GM21423 (cell line): ENCODE results near the gene TLDC2.
"Not testable (repeated sequence)": the region's sequence is repeated elsewhere in the genome, so short reads cannot be mapped to it uniquely, and the experiment has no call there.

ENCODE experiments used
- ATAC-seq: cut with Tn5 transposase; IDR thresholded peaks from one replicate; pipeline ENCODE4 v1.9.1; 2021; ENCODE audit warnings: mild to moderate bottlenecking, moderate library complexity; ENCODE audit not compliant: unreplicated experiment

The TLDC2 gene

GRCh38 chr20:36875702-36876472, at the start of gene TLDC2:
TLDC2 (plus strand) TSS chr20:36876138; CDS start chr20:36876175, 37 bp downstream.
- ATAC-seq, result no peak

GRCh38 chr20:36826554-36827244, 49.2 kb upstream of the TLDC2 start:
- ATAC-seq, result no peak

DNA sequence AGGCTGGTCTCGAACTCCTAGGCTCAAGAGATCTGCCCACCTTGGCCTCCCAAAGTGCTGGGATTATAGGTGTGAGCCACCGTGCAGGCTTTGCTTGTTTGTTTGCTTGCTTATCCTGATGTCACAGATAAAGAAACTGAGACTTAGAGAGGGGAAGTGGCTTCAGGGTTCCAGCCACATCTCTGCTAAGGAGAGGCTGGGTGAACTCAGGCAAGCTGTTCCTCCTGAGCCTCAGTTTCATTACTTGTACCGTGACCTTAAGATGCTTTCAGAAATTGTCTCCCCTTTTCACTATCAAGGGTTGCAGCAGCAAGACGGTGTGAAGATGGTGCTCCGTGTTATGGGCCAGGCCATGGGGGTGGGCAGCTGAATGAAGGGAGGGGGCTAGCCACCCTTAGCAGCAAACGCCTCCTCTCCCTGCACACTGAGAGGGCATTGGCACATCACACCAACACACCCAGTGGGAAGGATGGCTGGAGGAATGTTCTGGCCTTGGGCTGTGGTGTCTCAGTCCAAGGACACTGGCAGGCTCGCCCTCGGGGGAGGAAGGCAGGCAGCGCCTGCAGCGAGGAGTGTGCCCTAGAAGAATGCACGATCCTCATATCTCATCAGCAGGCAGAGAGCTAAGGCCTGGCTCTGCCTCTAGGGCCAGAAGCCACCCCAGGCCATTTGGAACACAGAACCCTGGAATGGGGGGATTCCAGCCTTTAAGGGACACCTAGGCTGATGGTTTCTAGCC, 48.2 kb upstream of the TLDC2 start:
- peak; percentile 89 for ATAC-seq

- no peak for ATAC-seq
These were observed 44.9 kb upstream of the TLDC2 start for GRCh38 chr20:36830791-36831691.

GRCh38 chr20:36832791-36833190, 43.1 kb upstream of the TLDC2 start:
- ATAC-seq, result no peak

DNA sequence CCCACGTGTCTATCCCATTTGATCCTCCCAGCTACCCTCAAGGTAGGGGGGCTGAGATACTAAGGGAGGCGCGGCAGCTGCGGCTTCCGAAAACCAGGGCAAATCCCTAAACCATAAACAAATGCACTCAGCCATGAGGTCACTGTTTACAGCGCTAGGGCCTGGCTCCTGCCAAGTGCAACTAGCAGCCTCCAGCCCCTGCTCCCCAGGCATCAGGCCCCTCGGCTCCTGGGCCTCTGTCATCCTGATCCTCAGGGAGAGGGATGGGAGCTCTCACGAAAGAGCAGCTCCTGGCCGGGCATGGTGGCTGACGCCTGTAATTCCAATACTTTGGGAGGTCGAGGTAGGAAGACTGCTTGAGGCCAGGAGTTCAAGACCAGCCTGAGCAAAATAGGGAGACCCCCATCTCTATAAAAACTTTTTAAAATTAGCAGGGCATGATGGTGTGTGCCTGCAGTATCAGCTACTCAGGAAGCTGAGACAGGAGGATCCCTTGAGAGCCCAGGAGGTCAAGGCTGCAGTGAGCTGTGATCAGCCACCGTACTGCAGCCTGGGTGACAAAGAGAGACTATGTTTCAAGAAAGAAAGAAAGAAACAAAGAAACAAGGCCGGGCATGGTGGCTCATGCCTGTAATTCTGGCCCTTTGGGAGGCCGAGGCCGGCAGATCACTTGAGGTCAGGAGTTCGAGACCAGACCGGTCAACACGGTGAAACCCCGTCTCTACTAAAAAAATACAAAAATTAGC, 42.5 kb upstream of the TLDC2 start:
- ATAC-seq, result no peak

DNA sequence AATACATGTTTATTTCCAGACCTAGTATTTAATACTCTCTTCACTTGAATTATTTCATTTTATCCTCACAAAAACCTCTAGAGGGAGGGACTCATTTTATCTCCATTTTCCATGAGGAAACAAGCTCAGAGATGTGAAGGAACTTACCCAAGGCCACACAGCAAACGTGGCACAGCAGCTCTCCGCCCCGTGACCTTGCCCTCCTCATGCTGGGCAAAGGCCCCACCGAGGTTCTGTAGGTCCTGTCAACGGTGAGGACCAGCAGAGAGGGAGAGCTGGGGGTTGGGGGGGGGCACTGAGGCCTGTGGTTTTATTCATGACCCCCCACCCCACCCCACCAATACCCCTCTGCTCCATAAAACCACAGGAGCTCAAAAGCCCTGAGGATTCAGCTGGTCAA, 40.9 kb upstream of the TLDC2 start:
- ATAC-seq, result no peak

DNA sequence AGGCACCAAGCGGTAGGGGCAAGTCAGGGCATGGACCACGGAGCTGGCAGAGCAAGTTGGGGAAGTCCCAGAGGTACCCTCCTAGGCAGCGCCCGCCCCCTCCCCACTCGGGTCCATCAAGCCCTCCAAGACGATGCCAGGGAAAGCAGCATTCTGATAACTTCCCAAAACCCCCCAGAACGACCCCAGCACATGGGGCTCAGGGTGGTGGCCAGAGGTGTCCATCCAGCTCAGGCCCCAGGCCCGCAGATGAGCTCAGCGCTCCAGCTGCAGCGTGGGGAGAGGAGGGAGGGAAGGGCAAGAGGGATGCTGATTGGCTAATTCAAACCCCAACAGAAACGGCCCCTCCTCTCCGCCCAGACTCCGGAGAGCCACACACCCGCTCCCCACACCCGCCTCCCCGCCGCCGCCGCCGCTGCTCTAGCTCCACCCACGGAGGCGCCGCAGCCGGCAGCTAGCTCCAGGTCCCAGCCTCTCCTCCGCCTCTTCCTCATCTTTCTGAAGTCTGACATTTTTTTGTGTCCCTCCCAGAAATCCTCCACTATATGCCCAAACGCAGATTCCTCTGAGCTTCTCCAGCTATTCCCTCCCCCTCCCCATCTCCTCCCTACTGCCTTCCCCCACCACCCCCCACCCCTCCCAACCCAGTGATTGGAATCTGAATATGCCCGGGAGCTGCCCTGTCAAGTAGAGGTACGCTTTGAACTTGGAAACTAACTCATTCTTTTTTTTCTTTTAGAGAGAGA, 40.3 kb upstream of the TLDC2 start:
- ATAC-seq, result peak; percentile 77

DNA sequence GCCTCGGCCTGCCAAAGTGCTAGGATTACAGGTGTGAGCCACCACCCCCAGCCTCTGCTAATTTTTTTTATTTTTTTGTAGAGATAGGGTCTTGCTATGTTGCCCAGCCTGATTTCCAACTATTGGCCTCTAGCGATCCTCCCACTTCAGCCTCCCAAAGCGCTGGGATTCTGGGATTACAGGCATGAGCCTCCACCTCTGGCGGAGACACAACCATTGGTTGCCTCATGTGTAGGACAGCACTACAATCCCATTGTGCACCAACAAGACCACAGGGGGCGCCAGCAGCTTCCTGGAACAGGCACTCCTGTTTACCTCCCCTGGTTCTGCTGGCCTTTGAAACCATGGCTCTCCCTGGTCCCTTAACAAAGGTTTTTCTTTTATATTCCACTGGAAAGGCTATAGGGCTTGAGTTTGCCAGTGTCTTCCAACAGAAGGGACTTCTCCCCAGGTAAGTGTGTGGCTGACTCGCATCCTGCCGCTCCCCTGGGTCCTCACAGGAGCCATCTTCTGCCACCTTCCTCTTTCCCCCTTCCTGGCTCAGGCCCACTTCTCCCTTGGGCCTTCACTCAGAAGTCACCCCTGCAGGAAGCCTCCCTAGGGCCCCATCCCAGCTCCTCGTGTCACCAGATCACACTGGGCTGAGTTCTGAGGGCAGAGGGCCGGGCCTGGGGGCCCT, 39.2 kb upstream of the TLDC2 start:
- ATAC-seq, result no peak

GRCh38 chr20:36838376-36838775, 37.6 kb upstream of the TLDC2 start:
- not testable (repeated sequence) for ATAC-seq

DNA sequence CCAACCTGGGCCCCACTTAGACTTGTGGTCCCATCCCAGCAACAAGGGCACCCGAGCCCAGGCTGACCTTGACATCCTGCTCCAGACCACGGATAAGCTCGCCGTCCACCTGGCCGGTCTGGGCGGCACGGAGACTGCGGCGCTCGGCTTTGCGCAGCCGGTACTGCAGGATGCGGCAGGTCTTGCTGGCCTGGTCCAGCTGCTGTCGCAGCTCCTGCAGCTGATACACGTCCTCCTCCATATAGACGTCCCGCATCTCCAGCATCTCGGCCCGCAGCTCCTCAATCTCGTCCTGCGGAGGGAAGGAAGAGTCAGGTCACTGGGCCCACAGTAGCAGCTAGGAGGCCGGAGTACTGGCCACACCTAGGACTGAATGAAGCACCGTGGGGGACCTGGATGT, 36.8 kb upstream of the TLDC2 start:
- no peak for ATAC-seq

GRCh38 chr20:36841030-36841429, 34.9 kb upstream of the TLDC2 start:
- ATAC-seq, result not testable (repeated sequence)

DNA sequence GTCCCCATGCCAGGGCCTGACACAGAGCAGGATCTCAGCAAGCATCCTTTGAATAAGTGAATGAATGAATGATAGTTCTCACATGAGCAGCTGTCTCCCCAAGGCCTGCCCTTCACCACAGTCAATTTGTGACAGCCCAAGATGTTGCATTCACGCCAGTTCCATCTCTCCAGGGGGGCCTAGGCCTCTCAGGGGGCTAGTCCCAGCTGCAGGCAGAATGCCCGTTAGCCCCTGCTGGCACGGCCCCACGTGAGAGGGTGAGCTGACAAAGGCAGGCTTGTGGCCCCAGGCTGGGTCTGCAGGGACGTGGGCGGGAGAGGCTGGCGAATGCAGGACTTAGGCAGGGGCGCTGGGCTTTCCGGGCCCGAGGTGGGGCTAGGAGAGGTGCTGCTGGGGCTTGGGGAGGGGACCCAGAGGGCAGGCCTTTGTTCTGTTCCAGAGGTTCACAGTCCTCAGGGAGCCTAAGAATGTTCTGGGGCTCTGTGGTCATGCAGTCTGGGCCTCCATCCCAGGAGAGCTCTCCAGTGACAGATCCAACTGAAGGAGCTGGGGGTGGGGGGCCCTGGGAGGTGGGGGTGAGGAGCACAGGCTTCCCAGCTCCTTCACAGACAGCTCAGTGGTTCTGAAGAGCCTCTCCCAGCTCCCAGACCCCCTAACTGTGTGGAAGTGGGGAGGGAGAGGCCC, 30.5 kb upstream of the TLDC2 start:
- ATAC-seq, result no peak

DNA sequence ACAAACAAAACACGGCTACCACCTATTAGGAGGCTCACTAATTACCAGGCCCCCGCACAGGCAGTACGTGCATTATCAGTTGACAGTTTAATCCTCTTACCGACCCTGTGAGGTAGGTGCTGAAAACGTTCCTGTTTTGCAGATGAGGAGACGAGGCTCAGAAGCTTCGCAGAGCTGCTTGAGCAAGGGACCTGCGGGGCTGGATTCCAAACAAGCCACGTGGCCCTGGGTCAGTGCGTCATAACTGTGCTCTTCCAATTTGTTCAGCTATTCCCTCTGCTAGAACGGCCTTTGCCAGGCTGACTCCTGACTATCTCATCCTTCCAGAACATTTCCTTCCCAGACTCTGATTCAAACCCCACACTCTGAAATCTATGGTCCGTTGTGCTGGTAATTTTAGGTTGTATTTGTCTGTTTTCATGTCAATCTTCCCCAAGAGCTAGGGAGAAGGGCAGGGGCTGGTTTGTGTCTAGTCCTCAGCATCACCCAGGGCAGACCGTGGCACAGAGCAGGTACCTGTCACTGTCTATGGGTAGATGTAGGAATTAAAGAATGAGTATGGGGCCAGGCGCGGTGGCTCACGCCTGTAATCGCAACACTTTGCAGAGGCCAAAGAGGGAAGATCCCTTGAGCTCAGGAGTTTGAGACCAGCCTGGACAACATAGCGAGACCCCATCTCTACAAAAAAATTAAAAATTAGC, 28.8 kb upstream of the TLDC2 start:
- ATAC-seq, result no peak

DNA sequence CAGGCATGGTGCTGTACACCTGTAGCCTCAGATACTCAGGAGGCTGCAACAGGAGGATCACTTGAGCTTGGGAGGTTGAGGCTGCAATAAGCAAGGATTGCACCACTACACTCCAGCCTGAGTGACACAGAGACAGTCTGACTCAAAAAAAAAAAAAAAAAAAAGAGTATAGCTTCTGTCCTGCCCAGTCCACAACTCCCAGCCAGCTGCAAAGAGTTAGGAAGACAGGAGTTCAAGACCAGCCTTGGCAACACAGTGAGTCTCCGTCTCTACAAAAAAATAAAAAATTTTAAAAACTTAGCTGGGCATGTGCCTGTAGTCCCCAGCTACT, 28.3 kb upstream of the TLDC2 start:
- ATAC-seq, result no peak

- no peak for ATAC-seq
These were observed 27.8 kb upstream of the TLDC2 start for GRCh38 chr20:36848078-36848660.

DNA sequence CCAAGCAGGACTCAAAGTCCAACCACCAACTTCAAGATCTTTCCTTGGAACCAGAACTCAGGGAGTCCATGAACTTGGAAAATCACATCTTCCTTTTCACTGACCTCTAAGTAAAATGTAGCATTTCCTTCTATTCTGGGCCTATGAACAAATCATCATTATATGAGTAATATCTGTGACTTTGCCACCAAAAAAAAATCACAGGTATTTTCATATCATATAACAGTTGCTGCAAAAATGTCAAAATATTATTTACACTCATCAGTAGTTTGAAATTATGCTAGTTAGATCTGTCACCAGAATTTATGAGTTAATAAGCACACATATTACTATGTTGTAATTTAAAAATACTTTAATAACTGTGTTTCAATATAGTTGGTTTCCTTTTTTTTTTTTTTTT, 27.3 kb upstream of the TLDC2 start:
- no peak for ATAC-seq
